ENCODE measurements around the gene C2CD2.
A peak's percentile ranks its signal among the peaks of the same experiment; 100 is the strongest.

C2CD2 gene

DNA sequence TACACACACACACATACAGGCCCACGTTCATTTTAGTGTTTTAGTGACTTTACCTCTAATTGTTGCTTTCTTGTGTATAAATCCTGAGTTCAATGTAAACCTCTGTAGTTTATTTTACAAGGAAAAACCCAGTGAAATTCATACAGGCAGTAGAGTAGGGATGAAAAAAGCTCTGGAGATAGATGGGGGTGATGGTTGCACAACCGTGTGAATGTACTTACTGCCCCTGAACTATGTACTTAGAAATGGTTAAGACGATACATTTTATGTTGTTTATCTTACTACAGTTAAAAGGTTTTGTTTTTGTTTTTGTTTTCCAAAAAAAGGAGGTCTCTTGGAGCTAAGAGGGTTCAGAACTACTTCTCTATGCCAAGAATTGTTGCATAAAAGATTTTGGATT lies 45.0 kb downstream of the C2CD2 start:
- DNase-seq (ENCODE audit: low read depth): no peak

- DNase-seq (ENCODE audit: low read depth): no peak
These were observed 46.1 kb downstream of the C2CD2 start for GRCh38 chr21:41907496-41908258.

- DNase-seq (ENCODE audit: low read depth): no peak
These were observed 47.0 kb downstream of the C2CD2 start for GRCh38 chr21:41906770-41907169.

- no peak for DNase-seq (ENCODE audit: low read depth)
These were observed 50.1 kb downstream of the C2CD2 start for GRCh38 chr21:41903559-41904351.

DNA sequence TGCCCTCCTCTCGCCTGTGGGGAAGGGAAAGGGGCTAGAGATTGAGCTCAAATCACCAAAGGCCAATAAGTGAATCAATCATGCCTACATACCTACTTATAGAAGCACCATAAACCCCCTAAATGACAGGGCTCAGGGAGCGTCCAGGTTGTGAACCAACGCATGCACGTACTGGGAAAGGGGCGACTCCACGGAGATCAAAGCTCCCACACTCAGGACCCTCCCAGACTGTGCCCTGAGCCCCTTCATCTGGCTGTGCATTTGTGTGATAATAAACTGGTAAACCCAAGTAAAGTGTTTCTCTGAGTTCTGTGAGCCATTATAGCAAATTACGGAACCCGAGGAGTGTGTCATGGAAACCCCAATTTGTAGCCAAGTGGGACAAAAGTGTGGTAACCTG lies 50.9 kb downstream of the C2CD2 start:
- DNase-seq (ENCODE audit: low read depth): no peak

GRCh38 chr21:41901782-41902181 lies 52.0 kb downstream of the C2CD2 start:
- DNase-seq (ENCODE audit: low read depth): no peak

- DNase-seq (ENCODE audit: low read depth): no peak
These were observed 52.7 kb downstream of the C2CD2 start for GRCh38 chr21:41901099-41901498.

DNA sequence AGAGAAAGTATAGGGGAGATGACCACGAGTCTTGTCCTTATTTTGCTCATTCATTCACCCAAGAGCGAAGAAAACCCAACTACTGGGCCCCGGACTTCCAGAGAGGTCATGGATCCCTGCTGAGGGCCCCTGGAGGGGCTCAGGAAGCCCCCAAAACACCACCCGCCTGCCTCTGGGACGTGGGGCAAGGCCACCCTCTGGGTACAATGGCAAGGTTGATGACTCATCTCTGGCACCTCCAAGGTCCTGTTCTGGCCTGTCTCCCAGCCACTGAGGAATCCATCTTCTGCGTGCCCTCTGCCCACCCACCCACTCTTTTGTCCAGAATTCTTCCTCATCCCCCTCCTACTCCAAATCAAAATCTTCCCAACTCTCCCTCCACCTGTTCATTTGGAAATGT lies 53.4 kb downstream of the C2CD2 start:
- DNase-seq (ENCODE audit: low read depth): no peak

DNA sequence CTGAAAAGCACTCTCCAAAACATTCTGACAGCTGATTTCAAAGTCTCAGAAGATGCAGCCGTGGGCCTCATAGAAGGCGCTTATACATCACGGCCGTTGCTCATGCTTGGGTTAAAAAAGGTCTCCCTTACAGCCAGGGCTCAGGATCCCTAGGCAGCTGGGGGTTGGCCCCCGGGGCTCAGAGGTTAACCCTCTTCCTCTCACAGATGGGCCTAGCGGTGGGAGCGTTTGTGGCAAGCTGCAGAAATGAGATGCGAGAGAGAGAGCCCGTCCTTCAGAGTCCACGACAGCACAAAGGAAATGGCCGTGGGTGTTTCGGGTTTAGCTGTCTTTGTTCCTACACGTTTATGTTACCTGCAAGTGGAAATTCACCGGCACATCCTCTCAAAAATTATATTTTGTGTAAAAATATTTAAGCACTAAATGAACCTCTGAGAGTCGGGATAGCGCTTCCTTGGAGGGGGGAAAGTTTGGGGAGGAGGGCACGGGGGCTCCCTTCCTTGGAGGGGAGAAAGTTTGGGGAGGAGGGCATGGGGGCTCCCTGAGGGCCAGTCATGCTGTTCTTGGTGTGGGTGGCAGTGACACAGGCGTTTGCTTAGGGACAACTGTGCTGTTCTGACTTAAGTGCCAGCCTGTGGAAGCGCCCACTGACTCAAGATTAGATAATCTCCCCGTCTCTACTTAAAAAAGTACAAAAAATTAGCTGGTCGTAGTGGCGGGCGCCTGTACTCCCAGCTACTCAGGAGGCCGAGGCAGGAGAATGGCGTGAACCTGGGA lies 54.2 kb downstream of the C2CD2 start:
- no peak for DNase-seq (ENCODE audit: low read depth)

GRCh38 chr21:41898998-41899397 lies 54.8 kb downstream of the C2CD2 start:
- DNase-seq (ENCODE audit: low read depth): no peak

DNA sequence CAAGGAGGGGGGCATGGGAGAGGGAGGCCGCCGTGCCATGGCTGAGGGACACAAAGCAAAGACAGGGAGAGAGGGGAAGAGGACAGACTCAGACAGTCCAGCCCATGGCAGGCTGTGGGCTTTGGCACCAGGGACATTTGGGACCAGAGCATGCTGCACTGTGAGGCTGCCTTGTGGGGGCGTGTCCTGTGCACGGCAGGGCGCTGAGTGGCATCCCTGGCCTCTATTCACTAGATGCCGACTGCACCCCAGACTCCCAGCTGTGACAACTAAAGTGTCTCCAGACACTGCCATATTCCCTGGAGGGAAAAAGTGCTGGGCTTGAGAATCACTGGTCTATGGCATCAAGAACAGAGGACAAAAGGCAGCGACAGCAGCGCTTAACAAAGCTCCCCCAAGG lies 56.1 kb downstream of the C2CD2 start:
- no peak for DNase-seq (ENCODE audit: low read depth)

DNA sequence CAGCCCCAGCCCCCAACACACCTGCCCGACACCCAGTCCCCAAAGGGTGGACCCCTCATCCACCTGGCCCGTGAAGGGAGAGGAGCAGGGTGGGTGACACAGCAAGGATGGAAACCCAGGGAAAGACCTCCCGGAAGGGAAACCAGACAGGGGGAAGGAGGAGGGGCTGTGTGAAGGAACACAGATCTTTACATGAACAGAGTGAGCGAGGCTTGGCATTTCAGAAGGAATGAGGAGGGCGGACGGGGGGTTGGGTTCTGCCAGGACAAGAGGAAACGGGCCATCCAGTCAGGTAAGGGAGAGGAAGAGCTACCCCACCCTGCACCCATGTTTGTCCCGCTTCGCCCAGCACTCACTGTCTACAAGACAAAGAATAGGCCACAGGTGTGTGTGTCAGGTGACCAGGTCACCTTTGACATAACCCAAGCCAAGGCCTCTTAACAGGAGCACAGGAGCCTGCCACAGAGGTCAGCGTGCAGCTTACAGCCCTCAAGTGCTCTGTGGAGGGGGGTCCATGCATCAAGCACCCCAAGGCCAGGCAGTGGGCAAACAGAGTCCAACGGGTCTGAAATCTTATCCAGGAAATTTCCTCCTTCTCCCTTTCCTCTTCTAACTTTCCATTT lies 56.7 kb downstream of the C2CD2 start:
- no peak for DNase-seq (ENCODE audit: low read depth)

- DNase-seq (ENCODE audit: low read depth): no peak
These were observed 58.0 kb downstream of the C2CD2 start for GRCh38 chr21:41895643-41896493.

DNA sequence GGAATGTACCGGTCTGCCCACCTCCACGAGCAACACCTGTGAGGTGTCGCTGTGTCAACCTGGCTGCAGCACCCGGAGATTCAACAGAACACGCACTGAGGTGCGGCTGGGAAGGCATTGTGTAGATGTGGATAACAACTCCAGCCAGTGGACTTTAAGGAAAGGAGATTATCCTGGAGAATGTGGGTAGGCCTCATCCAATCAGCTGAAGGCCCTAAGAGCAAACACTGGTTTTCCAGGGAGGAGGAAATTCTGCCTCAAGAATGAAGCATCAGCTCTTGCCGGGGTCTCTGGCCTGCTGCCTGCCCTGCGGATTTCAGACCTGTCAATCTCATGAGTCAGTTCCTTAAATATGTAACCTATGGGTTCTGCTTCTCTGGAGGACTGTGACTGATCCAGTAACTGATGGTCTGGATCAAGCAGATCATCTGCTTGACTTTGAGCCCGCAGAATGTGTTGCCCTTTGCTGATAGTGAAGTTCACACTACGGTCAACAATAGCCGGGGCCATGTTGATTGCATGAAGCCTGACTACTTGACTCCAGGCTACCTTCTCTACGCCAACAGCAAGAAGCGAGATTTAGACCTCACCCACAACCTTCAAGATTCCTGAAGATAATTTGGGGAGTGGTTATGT lies 58.8 kb downstream of the C2CD2 start:
- DNase-seq (ENCODE audit: low read depth): peak; percentile 82

- DNase-seq (ENCODE audit: low read depth): no peak
These were observed 59.3 kb downstream of the C2CD2 start for GRCh38 chr21:41894511-41894910.

GRCh38 chr21:41892726-41893125 lies 61.1 kb downstream of the C2CD2 start:
- no peak for DNase-seq (ENCODE audit: low read depth)

GRCh38 chr21:41891132-41891531 lies 62.7 kb downstream of the C2CD2 start:
- DNase-seq (ENCODE audit: low read depth): no peak

DNA sequence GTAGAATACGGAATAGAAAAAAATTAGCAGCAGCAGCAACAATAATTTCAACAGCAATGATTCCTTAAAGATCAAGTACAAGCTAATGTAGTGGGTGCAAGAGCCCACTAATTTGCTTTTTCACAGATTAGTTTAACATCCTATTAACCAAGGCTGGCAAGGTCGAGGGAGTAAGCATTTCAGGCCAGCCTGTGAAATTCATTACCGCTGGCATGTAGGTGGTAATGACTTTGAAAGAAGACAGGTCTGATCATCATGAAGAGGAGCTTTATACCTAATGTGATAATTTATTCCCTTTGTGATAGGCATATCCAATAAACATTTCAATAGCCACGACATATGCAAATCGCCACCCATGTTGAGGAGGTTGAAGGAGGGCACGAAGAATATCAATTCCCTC lies 63.5 kb downstream of the C2CD2 start:
- DNase-seq (ENCODE audit: low read depth): no peak

DNA sequence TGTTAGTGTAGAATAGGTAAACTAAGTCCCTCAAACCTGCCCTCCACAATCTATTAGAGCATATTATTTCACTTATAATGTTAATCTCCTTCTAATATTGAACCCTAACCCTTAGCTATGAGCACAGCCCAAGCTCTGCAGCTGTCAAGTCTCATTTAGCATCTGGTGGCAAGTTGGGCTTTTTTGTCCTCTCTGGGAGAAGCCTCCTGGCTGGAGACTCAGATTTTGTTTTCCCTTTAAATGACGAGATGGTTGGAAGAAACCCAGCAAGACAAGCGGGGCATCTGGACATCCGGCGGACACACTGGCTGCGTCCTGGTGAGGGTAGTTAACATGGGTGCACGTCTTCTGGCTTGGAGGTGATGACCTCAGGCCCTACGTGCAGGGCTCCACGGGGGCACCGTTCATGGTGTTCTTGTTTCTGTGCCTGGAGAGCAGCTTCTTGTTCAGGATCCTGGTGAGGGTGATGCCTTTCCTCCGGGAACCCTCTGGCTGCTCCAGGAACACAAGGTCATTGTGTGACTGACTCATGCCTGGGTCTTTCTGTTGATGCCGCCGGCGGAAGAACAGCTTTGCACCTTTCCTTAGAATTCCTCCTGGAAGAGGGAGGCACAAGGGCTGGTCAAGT lies 65.0 kb downstream of the C2CD2 start:
- DNase-seq (ENCODE audit: low read depth): no peak

DNA sequence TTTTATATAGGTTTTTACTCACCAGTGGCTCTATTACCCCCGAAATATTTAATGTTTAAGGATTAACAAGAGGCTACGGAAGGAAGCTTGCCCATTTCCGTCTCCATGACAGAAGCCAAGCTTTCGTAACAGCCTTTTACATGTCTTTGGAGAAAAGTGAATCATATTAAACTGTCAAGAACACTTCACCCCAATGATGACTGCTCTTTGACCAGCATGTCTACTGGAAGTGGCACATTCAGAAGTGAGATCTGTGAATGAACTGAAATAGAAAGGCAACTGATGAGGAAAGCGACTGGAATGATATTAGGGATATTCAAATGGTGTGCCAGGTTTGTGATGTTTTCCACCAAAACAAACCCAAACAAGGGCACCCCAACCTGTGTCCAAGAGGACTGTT lies 66.2 kb downstream of the C2CD2 start:
- DNase-seq (ENCODE audit: low read depth): no peak
